ENCODE results near the gene SLC35G1. TPM values are rescaled to one million over a fixed set of nuclear protein-coding genes. Genes with fewer than 3 reads are reported as not detected.
A peak's percentile ranks its signal among the peaks of the same experiment; 100 is the strongest.

SLC35G1 gene
- total and polyA plus RNA-seq, 12 donors, result 1.1 to 11.2 (median 2.9) TPM

DNA sequence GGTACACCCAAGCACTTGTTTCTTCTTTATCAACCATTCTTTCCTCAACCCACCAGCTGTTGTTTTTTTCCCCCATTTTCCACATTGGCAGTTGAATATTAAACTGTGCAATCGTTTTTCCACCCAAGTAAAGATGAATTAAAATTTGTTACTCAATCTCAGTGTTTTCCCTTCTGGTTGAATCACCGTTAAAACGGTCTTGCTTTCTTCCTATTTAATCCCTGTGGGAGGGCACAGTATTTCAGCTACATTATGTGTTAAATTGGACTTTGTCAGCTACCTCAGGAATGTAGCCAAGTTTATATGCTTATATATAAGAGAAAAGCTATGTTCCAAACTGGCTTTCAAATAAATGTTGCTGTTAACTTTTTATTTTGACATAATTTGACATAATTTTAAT lies 19.9 kb downstream of the SLC35G1 start:
- Histone ChIP-seq H3K27ac (no peak overlapping the region), H3K36me3 (replicated peaks in 1 of 2) (no peaks in the 10 kb centered on the region), H3K27me3 (no peaks in the 10 kb centered on the region), H3K4me1 (replicated peaks in 1 of 2) (no peaks in the 10 kb centered on the region), H3K4me3 (no peak overlapping the region), H3K9me3 (replicated peaks in 1 of 3) (no peaks in the 10 kb centered on the region)
- 66 to 75% (median 69%) methylated on average over 3 of the region's 3 CpGs for WGBS, 4 donors
- DNase-seq, result no peak
- intact Hi-C loops (cut with DNase I), result loop anchor here in 1 of 2 donors (10.0 kb wide), 1 partner anchor 401 kb away; no protein-coding TSS in a partner anchor
- TF ChIP-seq, protein P1, sequence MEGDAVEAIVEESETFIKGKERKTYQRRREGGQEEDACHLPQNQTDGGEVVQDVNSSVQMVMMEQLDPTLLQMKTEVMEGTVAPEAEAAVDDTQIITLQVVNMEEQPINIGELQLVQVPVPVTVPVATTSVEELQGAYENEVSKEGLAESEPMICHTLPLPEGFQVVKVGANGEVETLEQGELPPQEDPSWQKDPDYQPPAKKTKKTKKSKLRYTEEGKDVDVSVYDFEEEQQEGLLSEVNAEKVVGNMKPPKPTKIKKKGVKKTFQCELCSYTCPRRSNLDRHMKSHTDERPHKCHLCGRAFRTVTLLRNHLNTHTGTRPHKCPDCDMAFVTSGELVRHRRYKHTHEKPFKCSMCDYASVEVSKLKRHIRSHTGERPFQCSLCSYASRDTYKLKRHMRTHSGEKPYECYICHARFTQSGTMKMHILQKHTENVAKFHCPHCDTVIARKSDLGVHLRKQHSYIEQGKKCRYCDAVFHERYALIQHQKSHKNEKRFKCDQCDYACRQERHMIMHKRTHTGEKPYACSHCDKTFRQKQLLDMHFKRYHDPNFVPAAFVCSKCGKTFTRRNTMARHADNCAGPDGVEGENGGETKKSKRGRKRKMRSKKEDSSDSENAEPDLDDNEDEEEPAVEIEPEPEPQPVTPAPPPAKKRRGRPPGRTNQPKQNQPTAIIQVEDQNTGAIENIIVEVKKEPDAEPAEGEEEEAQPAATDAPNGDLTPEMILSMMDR (IDR thresholded peaks at IDR 0.05), result no peak
- no peak for TF ChIP-seq POLR2A (IDR thresholded peaks at IDR 0.05)

DNA sequence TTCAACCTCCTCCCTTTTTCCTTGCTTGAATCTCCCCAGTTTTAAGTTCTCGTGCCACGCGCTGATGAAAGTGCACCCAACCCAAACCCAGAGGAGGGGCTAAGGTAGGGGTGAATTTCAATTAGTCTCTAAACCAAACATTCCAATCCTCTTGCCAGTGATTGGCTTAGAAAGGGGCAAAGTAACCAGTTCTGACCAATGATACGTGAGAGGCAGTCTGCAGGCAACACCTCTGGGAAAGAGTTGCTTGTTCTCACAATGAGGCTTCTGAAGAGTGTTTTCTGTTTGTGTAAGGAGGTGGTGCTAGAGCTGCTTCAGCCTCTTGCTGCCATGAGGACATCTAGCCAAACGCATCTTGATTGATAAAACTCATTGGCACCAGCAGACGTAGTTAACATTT lies 21.8 kb downstream of the SLC35G1 start:
- no peak overlapping the region for H3K4me3 ChIP-seq
- H3K9me3 ChIP-seq (replicated peaks in 1 of 3), result no peaks in the 10 kb centered on the region
- H3K36me3 ChIP-seq (replicated peaks in 1 of 2), result no peaks in the 10 kb centered on the region
- H3K4me1 ChIP-seq (replicated peaks in 1 of 2), result no peaks in the 10 kb centered on the region
- 89 to 93% (median 91%) methylated on average over 6 of the region's 6 CpGs for WGBS, 4 donors
- no peaks in the 10 kb centered on the region for H3K27me3 ChIP-seq
- no peak overlapping the region for H3K27ac ChIP-seq
- TF ChIP-seq, protein P1 (IDR thresholded peaks at IDR 0.05), result no peak
- no peak for TF ChIP-seq POLR2A (IDR thresholded peaks at IDR 0.05)
- intact Hi-C loops (cut with DNase I), result loop anchor here (5.0 to 10.0 kb wide), 2 partner anchors 399 to 407 kb away; no protein-coding TSS in a partner anchor
- DNase-seq, result no peak

DNA sequence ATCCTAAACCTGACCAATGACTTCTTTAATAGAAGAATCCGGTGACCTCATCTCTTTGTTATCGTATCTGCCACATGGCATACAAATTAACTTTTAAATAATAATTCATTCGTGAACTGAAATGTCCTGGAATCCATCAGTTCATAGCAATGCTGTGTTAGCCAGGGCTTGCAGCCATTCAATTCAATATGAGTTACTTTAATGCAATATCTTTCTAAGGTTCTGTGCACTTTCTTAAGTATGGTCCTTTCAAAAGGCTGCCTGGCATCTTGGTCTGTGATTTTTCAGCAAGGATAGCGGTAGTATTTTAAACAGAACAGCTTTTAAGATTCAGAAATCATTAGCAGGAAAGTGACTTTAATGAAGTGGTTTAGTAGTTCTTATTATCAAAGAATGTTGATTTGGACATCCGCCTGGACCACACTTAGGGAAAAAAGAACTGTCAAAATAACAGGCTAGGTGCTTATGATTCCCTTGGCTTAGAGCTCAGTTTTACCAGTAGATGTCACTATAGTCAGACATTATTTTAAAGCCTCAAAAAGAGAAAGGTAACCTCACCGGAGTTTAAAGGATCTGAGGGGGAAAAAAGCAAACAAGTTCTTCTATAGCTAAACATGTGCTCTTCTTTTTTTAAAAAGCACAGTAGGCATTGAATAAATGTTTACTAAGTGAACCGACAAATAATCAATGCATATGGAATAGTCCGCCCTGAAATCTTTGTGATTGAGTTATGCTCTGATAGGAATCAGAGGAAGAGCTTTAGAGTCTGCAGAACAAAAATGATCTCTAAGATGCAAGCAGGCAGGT lies 22.7 kb downstream of the SLC35G1 start:
- H3K9me3 ChIP-seq (replicated peaks in 1 of 3), result no peaks in the 10 kb centered on the region
- no peak for TF ChIP-seq POLR2A (IDR thresholded peaks at IDR 0.05)
- TF ChIP-seq, protein P1 (IDR thresholded peaks at IDR 0.05), result peak; percentile 7 to 64 (median 56)
- WGBS, 4 donors, result 52 to 58% (median 56%) methylated on average over 8 of the region's 8 CpGs
- no peaks in the 10 kb centered on the region for H3K27me3 ChIP-seq
- H3K36me3 ChIP-seq (replicated peaks in 1 of 2), result no peaks in the 10 kb centered on the region
- intact Hi-C loops (cut with DNase I), result loop anchor here (5.0 to 10.0 kb wide), 2 partner anchors 398 to 406 kb away; no protein-coding TSS in a partner anchor
- DNase-seq, result no peak
- no peak overlapping the region for H3K4me3 ChIP-seq
- no peak overlapping the region for H3K27ac ChIP-seq
- H3K4me1 ChIP-seq (replicated peaks in 1 of 2), result no peaks in the 10 kb centered on the region

DNA sequence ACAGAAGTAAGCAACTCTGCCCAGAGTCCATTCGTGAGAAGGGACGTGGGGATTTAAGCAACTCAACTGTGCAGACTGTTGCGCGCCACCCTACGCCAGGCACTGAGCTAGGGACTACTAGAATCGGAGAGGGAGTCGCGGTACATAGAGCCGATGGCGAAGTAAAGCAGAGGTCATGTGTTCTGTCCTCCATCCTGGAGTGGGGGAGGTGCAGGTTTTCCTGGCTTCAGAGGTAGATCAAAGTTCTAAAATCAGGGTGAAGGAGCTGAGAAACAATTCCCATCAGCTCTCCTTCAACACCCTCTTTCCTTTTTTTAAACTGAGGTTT lies 23.2 kb downstream of the SLC35G1 start:
- TF ChIP-seq, protein P1 (IDR thresholded peaks at IDR 0.05), result no peak
- no peak for TF ChIP-seq POLR2A (IDR thresholded peaks at IDR 0.05)
- Histone ChIP-seq H3K4me3 (no peak overlapping the region), H3K27me3 (no peaks in the 10 kb centered on the region), H3K9me3 (replicated peaks in 1 of 3) (no peaks in the 10 kb centered on the region), H3K36me3 (replicated peaks in 1 of 2) (no peaks in the 10 kb centered on the region), H3K4me1 (replicated peaks in 1 of 2) (no peaks in the 10 kb centered on the region), H3K27ac (no peak overlapping the region)
- DNase-seq, result peak in 1 of 7 donors; percentile 13
- intact Hi-C loops (cut with DNase I), result loop anchor here (5.0 to 10.0 kb wide), 2 partner anchors 398 to 405 kb away; no protein-coding TSS in a partner anchor
- WGBS, 4 donors, result 58 to 72% (median 63%) methylated on average over 10 of the region's 10 CpGs
